Left ventricle myocardium inferior (tissue), 1 donor: ENCODE data around the gene GPR34. TPM values are rescaled to one million over a fixed set of nuclear protein-coding genes. Genes with fewer than 3 reads are reported as not detected.

Experiments used
- DNase-seq: peaks from one replicate; pipeline ENCODE4 v3.0.0-alpha.2; 2020
- H3K27ac ChIP-seq: fragments of 200-600 bp; replicated peaks from 2 replicates; pipeline ENCODE4 v1.8.0; 2021
- H3K27me3 ChIP-seq: fragments of 200-600 bp; 2 replicates; pipeline ENCODE4 v1.8.0; 2021; ENCODE audit warnings: low read depth
- H3K36me3 ChIP-seq: fragments of 200-600 bp; 2 replicates; pipeline ENCODE4 v1.8.0; 2021
- H3K4me1 ChIP-seq: fragments of 200-600 bp; 2 replicates; pipeline ENCODE4 v1.8.0; 2021
- H3K4me3 ChIP-seq: fragments of 200-600 bp; 2 replicates; pipeline ENCODE4 v1.8.0; 2021; ENCODE audit warnings: mild to moderate bottlenecking, moderate library complexity
- H3K9me3 ChIP-seq: fragments of 200-600 bp; replicated peaks from 2 replicates; pipeline ENCODE4 v1.8.0; 2021
- intact Hi-C: fragments of 100-400 bp; cut with micrococcal nuclease; formaldehyde crosslinking; loops from one replicate; pipeline ENCODE4 v1.11.0; 2022
- total RNA-seq: library from RNA; stranded (reverse); fragmentation: NEBNext Ultra II Directional; extraction: Animal tissue kit (Norgen Biotek cat#: 25700); gene quantifications from one replicate; pipeline ENCODE4 v1.2.1, GENCODE V29; 2021
- TF ChIP-seq, protein P1 (sequence below): fragments of 200-600 bp; IDR thresholded peaks from 2 replicates; pipeline ENCODE4 v1.8.0; 2021; ENCODE audit warnings: antibody characterized with exemption, mild to moderate bottlenecking, borderline replicate concordance
- donor health status: DM: no; HTN: yes; CAD: no; lungs with severe emphysema.

Gene GPR34
- total RNA-seq, 1 donor from 2014 or later, result 6.2 TPM

DNA sequence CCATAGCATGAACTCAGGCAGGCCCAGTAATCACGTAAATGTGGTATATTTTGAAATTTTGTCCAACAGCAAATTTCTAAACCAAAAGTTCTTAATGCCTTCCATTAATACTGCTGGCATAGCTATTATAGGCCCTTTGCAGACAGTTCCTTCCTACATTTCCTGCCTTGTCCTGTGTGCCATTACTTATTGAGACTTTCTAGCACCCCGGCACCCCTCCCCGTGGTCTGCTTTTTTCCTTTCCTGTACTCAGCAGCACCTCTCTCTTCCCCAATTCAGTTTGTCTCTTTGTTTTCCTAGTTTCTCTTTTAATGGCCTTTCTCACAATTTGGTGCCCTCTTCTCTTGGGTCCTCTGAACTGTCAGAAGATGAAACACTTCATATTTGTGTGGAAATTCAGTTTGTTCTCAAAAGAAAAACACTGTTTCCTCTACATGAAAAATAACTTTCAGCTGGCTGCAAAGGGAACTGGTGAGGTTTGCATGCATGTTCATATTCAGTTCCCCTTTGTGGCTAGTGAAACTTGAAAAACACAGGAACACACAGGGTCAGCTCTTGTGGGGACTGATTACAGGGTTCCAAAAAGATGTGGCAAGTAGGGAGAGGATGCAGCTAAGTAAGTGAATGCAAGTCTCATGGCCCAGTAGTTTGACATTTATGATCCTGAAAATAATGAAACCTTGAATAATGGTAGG lies 17.1 kb downstream of the GPR34 start:
- H3K4me1 ChIP-seq, result no peaks in the 10 kb centered on the region
- H3K9me3 ChIP-seq, result no peaks in the 10 kb centered on the region
- H3K27me3 ChIP-seq, result no peaks in the 10 kb centered on the region
- DNase-seq, result no peak
- intact Hi-C loops, result no loop called here
- TF ChIP-seq, protein P1, sequence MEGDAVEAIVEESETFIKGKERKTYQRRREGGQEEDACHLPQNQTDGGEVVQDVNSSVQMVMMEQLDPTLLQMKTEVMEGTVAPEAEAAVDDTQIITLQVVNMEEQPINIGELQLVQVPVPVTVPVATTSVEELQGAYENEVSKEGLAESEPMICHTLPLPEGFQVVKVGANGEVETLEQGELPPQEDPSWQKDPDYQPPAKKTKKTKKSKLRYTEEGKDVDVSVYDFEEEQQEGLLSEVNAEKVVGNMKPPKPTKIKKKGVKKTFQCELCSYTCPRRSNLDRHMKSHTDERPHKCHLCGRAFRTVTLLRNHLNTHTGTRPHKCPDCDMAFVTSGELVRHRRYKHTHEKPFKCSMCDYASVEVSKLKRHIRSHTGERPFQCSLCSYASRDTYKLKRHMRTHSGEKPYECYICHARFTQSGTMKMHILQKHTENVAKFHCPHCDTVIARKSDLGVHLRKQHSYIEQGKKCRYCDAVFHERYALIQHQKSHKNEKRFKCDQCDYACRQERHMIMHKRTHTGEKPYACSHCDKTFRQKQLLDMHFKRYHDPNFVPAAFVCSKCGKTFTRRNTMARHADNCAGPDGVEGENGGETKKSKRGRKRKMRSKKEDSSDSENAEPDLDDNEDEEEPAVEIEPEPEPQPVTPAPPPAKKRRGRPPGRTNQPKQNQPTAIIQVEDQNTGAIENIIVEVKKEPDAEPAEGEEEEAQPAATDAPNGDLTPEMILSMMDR, result no peak
- H3K4me3 ChIP-seq, result no peak overlapping the region
- no peaks in the 10 kb centered on the region for H3K36me3 ChIP-seq
- H3K27ac ChIP-seq, result peak overlapping the region; percentile 33

GRCh38 chrX:41707218-41707617 lies 18.4 kb downstream of the GPR34 start:
- DNase-seq, result no peak
- no peaks in the 10 kb centered on the region for H3K4me1 ChIP-seq
- intact Hi-C loops, result no loop called here
- H3K27me3 ChIP-seq, result no peaks in the 10 kb centered on the region
- no peaks in the 10 kb centered on the region for H3K36me3 ChIP-seq
- no peak overlapping the region for H3K4me3 ChIP-seq
- no peaks in the 10 kb centered on the region for H3K9me3 ChIP-seq
- no peak overlapping the region for H3K27ac ChIP-seq
- TF ChIP-seq, protein P1, result no peak

- Histone ChIP-seq H3K27ac (no peak overlapping the region), H3K36me3 (no peaks in the 10 kb centered on the region), H3K4me3 (no peak overlapping the region), H3K4me1 (no peaks in the 10 kb centered on the region), H3K27me3 (no peaks in the 10 kb centered on the region), H3K9me3 (no peaks in the 10 kb centered on the region)
- intact Hi-C loops, result no loop called here
- DNase-seq, result no peak
- TF ChIP-seq, protein P1, result no peak
Observed at GRCh38 chrX:41708486-41708885, 19.7 kb downstream of the GPR34 start.

DNA sequence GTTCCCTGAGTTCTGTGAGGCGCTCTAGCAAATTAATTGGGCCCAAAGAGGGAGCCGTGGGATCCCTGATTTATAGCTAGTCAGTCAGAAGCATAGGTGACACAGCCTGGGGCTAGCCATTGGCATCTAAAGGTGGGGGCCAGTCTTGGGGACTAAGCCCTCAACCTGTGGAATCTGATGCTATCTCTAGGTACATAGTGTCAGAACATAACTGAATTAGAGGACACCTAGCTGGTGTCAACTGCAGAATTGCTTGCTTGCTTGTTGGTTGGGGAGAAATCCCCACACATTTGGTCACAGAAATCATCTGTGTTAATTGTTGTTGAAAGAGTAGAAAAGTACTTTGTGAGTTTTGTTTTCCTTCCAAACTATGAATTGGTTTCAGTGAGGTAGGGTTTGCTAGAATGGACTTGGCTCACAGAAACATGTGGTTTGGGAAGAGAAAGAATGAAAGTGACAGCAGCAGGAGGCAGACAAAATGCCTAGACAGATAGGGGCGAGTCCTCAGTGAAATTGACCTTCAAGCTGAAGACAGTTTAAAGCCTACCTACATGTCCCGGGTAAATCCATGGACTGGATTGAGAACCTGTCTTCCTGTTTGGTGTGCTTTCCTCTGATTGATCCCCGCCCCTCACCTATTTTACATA lies 22.4 kb downstream of the GPR34 start:
- TF ChIP-seq, protein P1, result no peak
- H3K36me3 ChIP-seq, result no peaks in the 10 kb centered on the region
- no peak overlapping the region for H3K4me3 ChIP-seq
- no peak for DNase-seq
- intact Hi-C loops, result no loop called here
- H3K27me3 ChIP-seq, result no peaks in the 10 kb centered on the region
- no peaks in the 10 kb centered on the region for H3K9me3 ChIP-seq
- no peaks in the 10 kb centered on the region for H3K4me1 ChIP-seq
- no peak overlapping the region for H3K27ac ChIP-seq

DNA sequence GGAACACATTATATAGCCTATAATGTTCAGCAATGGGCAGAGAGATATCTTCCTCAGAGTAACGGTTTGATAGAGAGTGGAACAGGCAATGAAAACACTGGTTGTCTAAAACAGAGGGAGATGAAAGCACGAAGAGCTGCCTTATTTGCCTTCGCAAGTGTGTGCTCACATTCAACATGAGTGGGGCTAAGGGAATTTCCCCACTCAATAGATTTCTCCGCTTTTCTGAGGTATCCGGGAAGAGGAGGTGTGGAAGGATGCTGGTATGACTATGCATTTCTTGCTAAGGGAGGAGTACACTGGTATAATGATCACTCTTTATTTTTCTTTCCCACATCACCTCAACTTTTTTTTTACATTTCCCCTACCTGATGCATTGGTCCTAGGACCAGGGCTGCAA lies 27.4 kb downstream of the GPR34 start:
- Histone ChIP-seq H3K4me1 (no peaks in the 10 kb centered on the region), H3K9me3 (no peaks in the 10 kb centered on the region), H3K27me3 (no peaks in the 10 kb centered on the region), H3K36me3 (no peaks in the 10 kb centered on the region), H3K4me3 (no peak overlapping the region), H3K27ac (no peak overlapping the region)
- TF ChIP-seq, protein P1, result no peak
- intact Hi-C loops, result no loop called here
- no peak for DNase-seq
